Stimulated activated CD4-positive, alpha-beta T cell treated with anti-CD3 and anti-CD28 coated beads, TNF-alpha, amount 100 ng/mL, for 48 hours (primary cell): ENCODE data around the gene PRDM16.

ENCODE experiments used
- DNase-seq, 3 donors: peaks; one replicate each; pipeline ENCODE4 v3.0.0-alpha.2; 2020; ENCODE audit warnings: low read depth in 3 of 3

PRDM16 gene

GRCh38 chr1:3261969-3262579 lies 193.1 kb downstream of the PRDM16 start:
- no peak for DNase-seq

- DNase-seq, result no peak
Observed at GRCh38 chr1:3262681-3263286, 193.8 kb downstream of the PRDM16 start.

- no peak for DNase-seq
Observed at GRCh38 chr1:3263790-3264189, 194.8 kb downstream of the PRDM16 start.

- no peak for DNase-seq
Observed at GRCh38 chr1:3264456-3264855, 195.5 kb downstream of the PRDM16 start.

GRCh38 chr1:3265835-3266805 lies 197.1 kb downstream of the PRDM16 start:
- DNase-seq, result no peak

- DNase-seq, result no peak
Observed at GRCh38 chr1:3266870-3267549, 198.0 kb downstream of the PRDM16 start.

- DNase-seq, result no peak
Observed at GRCh38 chr1:3267550-3268270, 198.7 kb downstream of the PRDM16 start.

- DNase-seq, result no peak
Observed at GRCh38 chr1:3268281-3268680, 199.3 kb downstream of the PRDM16 start.

GRCh38 chr1:3270403-3271245 lies 201.6 kb downstream of the PRDM16 start:
- DNase-seq, result no peak

GRCh38 chr1:3271866-3272265 lies 202.9 kb downstream of the PRDM16 start:
- no peak for DNase-seq

GRCh38 chr1:3272321-3273045 lies 203.5 kb downstream of the PRDM16 start:
- no peak for DNase-seq

- no peak for DNase-seq
Observed at GRCh38 chr1:3273447-3273846, 204.4 kb downstream of the PRDM16 start.

GRCh38 chr1:3274972-3275371 lies 206.0 kb downstream of the PRDM16 start:
- DNase-seq, result no peak

GRCh38 chr1:3275471-3276340 lies 206.7 kb downstream of the PRDM16 start:
- no peak for DNase-seq

GRCh38 chr1:3276341-3276800 lies 207.4 kb downstream of the PRDM16 start:
- DNase-seq, result no peak

- DNase-seq, result no peak
Observed at GRCh38 chr1:3277011-3277471, 208.0 kb downstream of the PRDM16 start.

- DNase-seq, result no peak
Observed at GRCh38 chr1:3277623-3278022, 208.6 kb downstream of the PRDM16 start.

GRCh38 chr1:3278416-3279181 lies 209.6 kb downstream of the PRDM16 start:
- no peak for DNase-seq
